HG03457 (cell line): ENCODE measurements around the gene SYTL2.
A peak's percentile ranks its signal among the peaks of the same experiment; 100 is the strongest.
"Not testable (repeated sequence)": the region's sequence is repeated elsewhere in the genome, so short reads cannot be mapped to it uniquely, and the experiment has no call there.

Experiments used
- ATAC-seq: cut with Tn5 transposase; IDR thresholded peaks from one replicate; pipeline ENCODE4 v1.9.1; 2021; ENCODE audit warnings: moderate number of reproducible peaks; ENCODE audit not compliant: unreplicated experiment

The SYTL2 gene

GRCh38 chr11:85663080-85663752, 147.7 kb downstream of the SYTL2 start:
- ATAC-seq: no peak

- ATAC-seq: no peak
These were observed 148.8 kb downstream of the SYTL2 start for GRCh38 chr11:85661972-85662664.

GRCh38 chr11:85658180-85658579, 152.8 kb downstream of the SYTL2 start:
- no peak for ATAC-seq

- ATAC-seq: no peak
These were observed 154.2 kb downstream of the SYTL2 start for GRCh38 chr11:85656777-85657176.

GRCh38 chr11:85654343-85654742, 156.6 kb downstream of the SYTL2 start:
- not testable (repeated sequence) for ATAC-seq

- no peak for ATAC-seq
These were observed 158.0 kb downstream of the SYTL2 start for GRCh38 chr11:85652786-85653447.

GRCh38 chr11:85651118-85651517, 159.8 kb downstream of the SYTL2 start:
- no peak for ATAC-seq

GRCh38 chr11:85647604-85648299, 163.2 kb downstream of the SYTL2 start, which contains the start of gene TMEM126A:
Gene TMEM126A (plus strand): TSS chr11:85647967. CDS start chr11:85650256, 2,289 bp downstream.
- peak; percentile 99 for ATAC-seq

- no peak for ATAC-seq
These were observed 163.9 kb downstream of the SYTL2 start for GRCh38 chr11:85647078-85647477.
